ENCODE measurements around the gene GNG13. TPM values are rescaled to one million over a fixed set of nuclear protein-coding genes. Genes with fewer than 3 reads are reported as not detected.

GNG13 gene
- total RNA-seq, 1 experiment from 2014 or later, result 0.23 TPM

DNA sequence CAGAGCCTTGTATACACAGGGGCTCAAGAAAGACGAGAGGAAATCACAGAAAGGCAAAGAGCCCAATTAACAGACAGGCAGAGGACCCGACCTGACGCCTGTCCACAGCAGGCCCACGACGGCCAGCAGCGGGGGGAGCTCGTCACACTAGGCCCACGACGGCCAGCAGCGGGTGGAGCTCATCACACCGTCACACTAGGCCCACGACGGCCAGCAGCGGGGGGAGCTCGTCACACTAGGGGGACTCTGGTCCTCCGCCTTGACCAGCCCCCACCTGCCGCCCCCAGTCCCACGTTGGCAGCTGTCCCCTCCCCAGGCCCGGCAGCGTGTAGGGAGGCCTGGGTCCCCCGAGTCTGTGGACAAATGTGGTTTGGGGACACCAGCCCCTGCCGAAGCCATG, 23.7 kb upstream of the GNG13 start:
- no peaks in the 10 kb centered on the region for H3K4me1 ChIP-seq (ENCODE audit: control insufficient read depth, insufficient read depth, low read length)
- ChIA-PET POLR2A (no interaction called here), CTCF (no interaction called here)
- intact Hi-C loops (cut with micrococcal nuclease; ENCODE audit: unreplicated experiment) (no loop called here), in situ Hi-C loops (cut with HindIII; ENCODE audit: low pct_unique_long_range_greater_than_20kb, low sequenced_read_pairs) (no loop called here)
- no peak overlapping the region for H3K27ac ChIP-seq (ENCODE audit: low read length)
- H3K27me3 ChIP-seq (ENCODE audit: control insufficient read depth, insufficient read depth, low read length), result no peaks in the 10 kb centered on the region
- H3K36me3 ChIP-seq (ENCODE audit: control insufficient read depth, insufficient read depth, low read length), result no peaks in the 10 kb centered on the region
- ATAC-seq (no peak), DNase-seq (ENCODE audit: low read depth, low spot score) (no peak)
- no peak for TF ChIP-seq SIN3A (IDR thresholded peaks at IDR 0.05; ENCODE audit: borderline replicate concordance, insufficient read depth, low read depth, low read length)
- no peak for TF ChIP-seq REST (IDR thresholded peaks at IDR 0.05; ENCODE audit: insufficient read depth in 1 of 2, low read depth in 2 of 2, low read length in 1 of 2)
- TF ChIP-seq TCF7L2 (IDR thresholded peaks at IDR 0.05; ENCODE audit: low read depth, low read length), result no peak
- no peak overlapping the region for H3K4me3 ChIP-seq (ENCODE audit: low read depth in 2 of 2, low read length in 2 of 2)
- no TSS peak for BruUV-seq (replicated peaks)
- H3K9me3 ChIP-seq (ENCODE audit: control insufficient read depth, insufficient read depth, low read depth, low read length), result no peaks in the 10 kb centered on the region

- DNase-seq (ENCODE audit: low read depth, low spot score) (no peak), ATAC-seq (no peak)
- ChIA-PET CTCF (interaction anchor here (0.6 kb wide), 1 partner anchor 62 kb away, joined by 4 read pairs; no protein-coding TSS in a partner anchor), POLR2A (no interaction called here)
- BruUV-seq (replicated peaks), result no TSS peak
- H3K9me3 ChIP-seq (ENCODE audit: control insufficient read depth, insufficient read depth, low read depth, low read length), result no peaks in the 10 kb centered on the region
- no peak for TF ChIP-seq SIN3A (IDR thresholded peaks at IDR 0.05; ENCODE audit: borderline replicate concordance, insufficient read depth, low read depth, low read length)
- TF ChIP-seq CTCF (IDR thresholded peaks at IDR 0.05), result no peak
- no peak overlapping the region for H3K4me3 ChIP-seq (ENCODE audit: low read depth in 2 of 2, low read length in 2 of 2)
- no peaks in the 10 kb centered on the region for H3K27me3 ChIP-seq (ENCODE audit: control insufficient read depth, insufficient read depth, low read length)
- no peaks in the 10 kb centered on the region for H3K4me1 ChIP-seq (ENCODE audit: control insufficient read depth, insufficient read depth, low read length)
- no peak overlapping the region for H3K27ac ChIP-seq (ENCODE audit: low read length)
- in situ Hi-C loops (cut with HindIII; ENCODE audit: low pct_unique_long_range_greater_than_20kb, low sequenced_read_pairs) (no loop called here), intact Hi-C loops (cut with micrococcal nuclease; ENCODE audit: unreplicated experiment) (no loop called here)
- H3K36me3 ChIP-seq (ENCODE audit: control insufficient read depth, insufficient read depth, low read length), result no peaks in the 10 kb centered on the region
These were observed 22.4 kb upstream of the GNG13 start for GRCh38 chr16:822909-823297.

- TF ChIP-seq REST (IDR thresholded peaks at IDR 0.05; ENCODE audit: insufficient read depth in 1 of 2, low read depth in 2 of 2, low read length in 1 of 2) (no peak), TCF7L2 (IDR thresholded peaks at IDR 0.05; ENCODE audit: low read depth, low read length) (no peak), POLR2AphosphoS5 (IDR thresholded peaks at IDR 0.05; ENCODE audit: low read depth, low read length) (no peak), SIN3A (IDR thresholded peaks at IDR 0.05; ENCODE audit: borderline replicate concordance, insufficient read depth, low read depth, low read length) (no peak), CTCF (IDR thresholded peaks at IDR 0.05) (no peak)
- intact Hi-C loops (cut with micrococcal nuclease; ENCODE audit: unreplicated experiment), result no loop called here
- H3K9me3 ChIP-seq (ENCODE audit: control insufficient read depth, insufficient read depth, low read depth, low read length), result no peaks in the 10 kb centered on the region
- H3K4me3 ChIP-seq (ENCODE audit: low read depth in 2 of 2, low read length in 2 of 2), result no peak overlapping the region
- ATAC-seq (no peak), DNase-seq (ENCODE audit: low read depth, low spot score) (no peak)
- H3K27me3 ChIP-seq (ENCODE audit: control insufficient read depth, insufficient read depth, low read length), result no peaks in the 10 kb centered on the region
- no peaks in the 10 kb centered on the region for H3K4me1 ChIP-seq (ENCODE audit: control insufficient read depth, insufficient read depth, low read length)
- ChIA-PET CTCF (no interaction called here), POLR2A (no interaction called here)
- H3K36me3 ChIP-seq (ENCODE audit: control insufficient read depth, insufficient read depth, low read length), result no peaks in the 10 kb centered on the region
- in situ Hi-C loops (cut with HindIII; ENCODE audit: low pct_unique_long_range_greater_than_20kb, low sequenced_read_pairs), result no loop called here
- H3K27ac ChIP-seq (ENCODE audit: low read length), result no peak overlapping the region
- no TSS peak for BruUV-seq (replicated peaks)
These were observed 21.8 kb upstream of the GNG13 start for GRCh38 chr16:822174-822908.

All from Panc1 (cell line).